T-helper 1 cell treated with Interleukin-12 subunit alpha and Interleukin-12 subunit beta and Interleukin-4 antibody, amounts not matched to agents 30 μg/mL and 1 μg/mL, for 36 hours (primary cell): ENCODE results near the gene SLC35D1.
A peak's percentile ranks its signal among the peaks of the same experiment; 100 is the strongest.
"Not testable (repeated sequence)": the region's sequence is repeated elsewhere in the genome, so short reads cannot be mapped to it uniquely, and the experiment has no call there.

Experiments used
- H3K27ac Mint-ChIP-seq: one replicate; pipeline ENCODE4 v1.8.0; 2021; ENCODE audit warnings: mild to moderate bottlenecking, mixed read lengths
- H3K27me3 Mint-ChIP-seq: one replicate; pipeline ENCODE4 v1.8.0; 2021; ENCODE audit warnings: low read depth, mixed read lengths
- H3K36me3 Mint-ChIP-seq: one replicate; pipeline ENCODE4 v1.8.0; 2021; ENCODE audit warnings: low read depth, mixed read lengths
- H3K4me1 Mint-ChIP-seq: one replicate; pipeline ENCODE4 v1.8.0; 2021; ENCODE audit warnings: low read depth, mixed read lengths
- H3K4me3 Mint-ChIP-seq: one replicate; pipeline ENCODE4 v1.8.0; 2021; ENCODE audit warnings: mild to moderate bottlenecking, moderate library complexity, mixed read lengths
- H3K9me3 Mint-ChIP-seq: one replicate; pipeline ENCODE4 v1.8.0; 2021; ENCODE audit warnings: mixed read lengths

Gene SLC35D1

DNA sequence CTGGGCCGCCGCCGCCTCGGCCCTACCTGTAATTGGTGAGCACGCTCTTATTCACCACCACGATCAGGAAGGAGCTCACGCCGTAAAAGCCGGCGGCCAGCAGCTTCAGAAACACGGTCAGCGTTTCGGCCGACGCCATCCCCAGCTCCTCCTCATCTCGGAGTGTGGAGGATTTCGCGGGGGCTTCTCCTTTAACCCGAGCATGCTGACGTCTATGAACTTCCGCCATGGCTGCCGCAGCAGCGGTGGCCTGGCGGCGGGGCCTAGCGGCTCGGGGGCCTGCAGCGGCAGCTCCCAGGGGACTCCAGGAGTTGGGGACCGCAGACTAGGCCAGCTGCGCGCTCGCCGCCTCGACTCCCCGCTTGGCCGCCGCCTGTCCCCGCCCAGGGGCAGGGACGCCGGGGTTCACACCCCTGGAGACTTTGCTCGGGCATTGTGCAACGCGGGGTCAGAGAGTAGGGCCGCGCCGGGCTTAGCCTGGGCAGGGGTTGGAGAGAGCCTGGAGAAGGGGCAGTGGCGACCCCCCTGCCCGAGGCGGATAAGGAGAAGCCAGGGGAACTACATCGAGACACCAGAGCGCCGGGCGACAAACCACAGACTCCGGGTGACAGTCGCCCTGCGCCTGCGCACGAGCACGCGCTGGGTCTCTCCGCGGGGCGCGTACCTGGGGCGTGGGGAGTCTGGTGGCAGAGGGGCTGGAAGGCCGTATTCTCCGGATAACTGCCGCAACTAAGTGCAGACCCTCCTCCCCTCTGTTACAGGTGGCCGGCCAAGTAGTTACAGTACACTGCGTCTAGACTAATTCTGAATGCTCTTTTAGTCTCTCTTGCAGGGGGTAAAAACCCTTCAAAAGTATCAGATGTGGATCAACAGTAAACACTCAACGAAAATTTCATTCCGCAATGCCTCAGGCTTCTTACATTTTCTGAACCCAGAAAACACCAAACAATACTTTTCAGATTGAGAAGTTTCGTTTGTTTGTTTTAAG lies at the start of gene SLC35D1:
Gene SLC35D1 (minus strand): TSS at position 364 of the 988 bp plus-strand sequence. CDS start 135 bp downstream, at position 229.
- peaks cover 19% of the 10 kb centered on the region for H3K36me3 Mint-ChIP-seq
- H3K27me3 Mint-ChIP-seq, result peaks cover 12% of the 10 kb centered on the region
- no peaks in the 10 kb centered on the region for H3K9me3 Mint-ChIP-seq
- peak within 1 kb of the TSS; percentile 93 for H3K4me3 Mint-ChIP-seq
- H3K27ac Mint-ChIP-seq, result peak within 1 kb of the TSS; percentile 92
- H3K4me1 Mint-ChIP-seq, result peaks cover 32% of the 10 kb centered on the region

DNA sequence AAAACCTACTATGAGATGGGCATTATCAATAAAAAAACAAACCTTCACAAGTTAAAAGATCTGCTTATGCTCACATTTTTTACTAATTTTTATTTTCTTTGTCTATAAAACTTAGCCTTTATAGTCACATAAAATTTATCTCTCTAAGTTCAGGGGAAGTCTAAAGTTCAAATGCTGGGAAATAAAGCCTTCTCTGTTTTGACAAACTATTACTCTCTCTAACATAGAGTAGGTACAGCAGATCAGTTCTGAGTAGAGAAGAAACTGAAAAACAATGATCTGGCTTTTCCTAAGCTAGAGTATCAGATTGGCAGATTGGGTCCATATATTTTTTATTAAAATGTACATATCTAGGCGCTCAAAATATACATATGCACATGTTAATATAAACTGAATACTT lies 49.6 kb upstream of the SLC35D1 start:
- Mint-ChIP-seq H3K27ac (no peak overlapping the region), H3K4me3 (no peak overlapping the region), H3K27me3 (peaks cover 17% of the 10 kb centered on the region), H3K4me1 (no peaks in the 10 kb centered on the region), H3K9me3 (no peaks in the 10 kb centered on the region), H3K36me3 (no peaks in the 10 kb centered on the region)

DNA sequence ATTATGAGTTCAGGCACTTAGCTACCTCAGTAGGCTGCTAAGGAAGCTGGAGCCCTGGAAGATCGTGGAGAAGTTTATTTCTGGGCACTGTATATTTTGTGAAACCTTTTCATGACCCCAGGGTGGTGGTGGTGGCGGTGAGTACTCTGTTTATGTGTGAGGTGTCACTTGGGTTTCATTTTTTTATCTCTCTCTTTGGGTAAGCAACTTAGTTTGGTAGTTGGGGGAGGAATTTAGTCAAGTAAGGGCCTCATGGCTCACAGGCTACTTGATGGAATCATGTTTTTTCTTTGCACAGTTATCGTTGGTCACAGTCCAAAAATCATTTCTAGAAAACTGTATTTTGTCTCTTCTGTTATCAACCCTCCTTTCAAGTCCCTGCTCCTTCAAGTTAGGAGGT lies 46.9 kb upstream of the SLC35D1 start:
- Mint-ChIP-seq H3K4me1 (no peaks in the 10 kb centered on the region), H3K4me3 (no peak overlapping the region), H3K27ac (no peak overlapping the region), H3K36me3 (no peaks in the 10 kb centered on the region), H3K9me3 (no peaks in the 10 kb centered on the region), H3K27me3 (peaks cover 14% of the 10 kb centered on the region)

DNA sequence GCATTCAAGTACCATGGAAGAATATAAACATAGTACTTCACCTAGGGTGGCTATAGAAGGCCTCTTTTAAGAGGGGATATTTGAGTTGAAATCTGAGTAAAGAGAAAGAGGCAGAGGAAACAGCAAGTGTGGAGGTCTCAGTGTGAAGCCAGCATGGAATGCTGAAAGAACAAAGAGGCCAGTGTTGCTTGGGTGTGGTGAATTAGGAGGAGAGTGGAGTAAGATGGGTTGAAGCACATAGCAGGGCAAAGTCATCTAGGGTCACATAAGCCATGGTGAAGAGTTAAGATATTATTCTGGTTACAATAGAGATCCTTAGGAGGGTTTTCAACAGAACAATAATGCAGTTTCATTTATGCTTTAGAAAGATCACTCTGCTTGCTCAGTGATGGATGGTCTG lies 43.4 kb upstream of the SLC35D1 start:
- H3K4me3 Mint-ChIP-seq, result no peak overlapping the region

DNA sequence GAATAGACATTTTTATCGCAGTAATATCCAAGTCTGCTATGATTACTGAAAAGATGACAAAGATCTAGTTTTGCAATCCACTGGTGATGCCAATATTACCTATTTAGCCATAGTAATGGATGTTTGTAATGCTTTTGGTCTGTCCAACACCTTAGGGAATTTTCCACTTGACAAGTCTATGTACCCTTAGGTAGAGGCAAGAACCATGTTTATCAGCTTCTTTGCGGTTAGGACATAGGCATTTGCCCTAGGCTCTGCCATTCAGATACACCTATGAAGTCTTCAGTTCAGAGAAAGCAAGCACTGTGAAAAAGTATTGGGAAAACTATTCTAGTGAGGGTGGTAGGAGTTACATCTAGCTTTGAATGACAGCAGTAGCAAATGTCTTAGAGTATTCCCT lies 40.2 kb upstream of the SLC35D1 start:
- no peak overlapping the region for H3K4me3 Mint-ChIP-seq
- H3K4me1 Mint-ChIP-seq, result no peaks in the 10 kb centered on the region
- no peaks in the 10 kb centered on the region for H3K36me3 Mint-ChIP-seq
- no peak overlapping the region for H3K27ac Mint-ChIP-seq
- H3K9me3 Mint-ChIP-seq, result no peaks in the 10 kb centered on the region
- peaks cover 14% of the 10 kb centered on the region for H3K27me3 Mint-ChIP-seq

More for the DNA sequence above, 43.4 kb upstream of the SLC35D1 start:
- Mint-ChIP-seq H3K9me3 (no peaks in the 10 kb centered on the region), H3K36me3 (no peaks in the 10 kb centered on the region), H3K27me3 (peaks cover 16% of the 10 kb centered on the region), H3K27ac (no peak overlapping the region), H3K4me1 (no peaks in the 10 kb centered on the region)

DNA sequence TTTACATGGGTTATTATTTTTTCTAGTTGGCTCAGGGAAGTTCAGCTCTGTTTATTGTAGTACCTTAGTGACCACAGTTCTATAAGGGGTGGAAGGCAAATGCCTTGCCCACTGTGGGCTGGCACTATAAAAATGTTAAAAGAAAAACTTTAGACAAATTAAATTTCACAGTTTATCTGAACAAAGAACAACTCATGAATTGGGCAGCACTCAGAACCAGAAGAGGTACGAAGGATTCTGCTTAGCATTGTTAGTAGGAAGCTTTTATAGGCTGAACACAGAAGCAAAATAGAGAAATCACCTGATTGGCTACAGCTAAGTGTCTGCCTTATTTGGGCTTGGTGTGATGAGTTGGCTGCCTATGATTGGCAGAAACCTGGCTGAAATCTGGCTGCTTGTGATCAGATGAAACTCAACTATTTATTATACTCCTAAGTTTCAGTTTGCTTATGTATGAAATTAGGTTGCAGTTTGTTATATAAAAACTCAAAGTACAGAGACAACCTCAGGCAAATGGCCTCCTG lies 35.8 kb upstream of the SLC35D1 start:
- H3K9me3 Mint-ChIP-seq, result peaks cover 7% of the 10 kb centered on the region
- H3K4me3 Mint-ChIP-seq, result no peak overlapping the region
- peaks cover 10% of the 10 kb centered on the region for H3K27me3 Mint-ChIP-seq
- H3K36me3 Mint-ChIP-seq, result no peaks in the 10 kb centered on the region
- no peak overlapping the region for H3K27ac Mint-ChIP-seq
- H3K4me1 Mint-ChIP-seq, result no peaks in the 10 kb centered on the region

DNA sequence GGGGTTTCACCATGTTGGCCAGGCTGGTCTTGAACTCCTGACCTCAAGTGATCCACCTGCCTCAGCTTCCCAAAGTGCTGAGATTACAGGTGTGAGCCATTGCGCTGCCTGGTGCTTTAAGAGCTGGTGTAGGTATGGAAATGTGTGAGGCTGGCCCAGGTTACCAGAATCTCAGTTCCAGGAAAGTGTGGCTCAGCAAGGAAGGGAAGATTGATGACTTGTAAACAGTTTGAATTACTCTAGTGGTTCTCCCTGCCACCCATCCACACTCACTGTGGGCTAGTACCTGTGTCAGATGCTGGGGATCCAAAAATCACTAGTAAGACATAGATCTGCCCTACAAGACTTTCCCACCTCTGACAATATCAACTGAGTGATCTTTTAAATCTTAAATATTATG lies 34.5 kb upstream of the SLC35D1 start:
- H3K9me3 Mint-ChIP-seq, result peaks cover 7% of the 10 kb centered on the region
- no peaks in the 10 kb centered on the region for H3K36me3 Mint-ChIP-seq
- no peak overlapping the region for H3K4me3 Mint-ChIP-seq
- no peaks in the 10 kb centered on the region for H3K4me1 Mint-ChIP-seq
- H3K27me3 Mint-ChIP-seq, result peaks cover 10% of the 10 kb centered on the region
- H3K27ac Mint-ChIP-seq, result no peak overlapping the region

DNA sequence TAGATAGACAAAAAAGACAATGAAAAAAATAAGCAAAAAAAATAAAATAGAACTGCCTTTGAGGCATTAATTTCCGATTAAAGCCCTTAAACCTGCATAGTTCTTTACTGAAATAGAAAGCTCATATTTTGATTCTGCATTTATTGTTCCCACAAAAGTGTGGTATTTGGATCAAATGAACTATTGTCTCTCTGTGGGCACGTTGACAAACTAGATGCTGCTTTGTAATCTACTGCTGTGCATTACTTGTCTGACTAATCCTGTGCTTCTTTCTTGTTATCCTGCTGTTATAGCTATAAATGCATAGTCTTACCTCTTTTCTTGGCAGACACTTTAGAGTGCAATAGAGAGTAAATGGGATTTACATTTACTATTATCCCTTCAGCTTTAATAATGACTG lies 31.4 kb upstream of the SLC35D1 start:
- H3K4me3 Mint-ChIP-seq, result no peak overlapping the region
- peaks cover 7% of the 10 kb centered on the region for H3K9me3 Mint-ChIP-seq
- H3K27me3 Mint-ChIP-seq, result no peaks in the 10 kb centered on the region
- no peaks in the 10 kb centered on the region for H3K36me3 Mint-ChIP-seq
- no peak overlapping the region for H3K27ac Mint-ChIP-seq
- no peaks in the 10 kb centered on the region for H3K4me1 Mint-ChIP-seq

DNA sequence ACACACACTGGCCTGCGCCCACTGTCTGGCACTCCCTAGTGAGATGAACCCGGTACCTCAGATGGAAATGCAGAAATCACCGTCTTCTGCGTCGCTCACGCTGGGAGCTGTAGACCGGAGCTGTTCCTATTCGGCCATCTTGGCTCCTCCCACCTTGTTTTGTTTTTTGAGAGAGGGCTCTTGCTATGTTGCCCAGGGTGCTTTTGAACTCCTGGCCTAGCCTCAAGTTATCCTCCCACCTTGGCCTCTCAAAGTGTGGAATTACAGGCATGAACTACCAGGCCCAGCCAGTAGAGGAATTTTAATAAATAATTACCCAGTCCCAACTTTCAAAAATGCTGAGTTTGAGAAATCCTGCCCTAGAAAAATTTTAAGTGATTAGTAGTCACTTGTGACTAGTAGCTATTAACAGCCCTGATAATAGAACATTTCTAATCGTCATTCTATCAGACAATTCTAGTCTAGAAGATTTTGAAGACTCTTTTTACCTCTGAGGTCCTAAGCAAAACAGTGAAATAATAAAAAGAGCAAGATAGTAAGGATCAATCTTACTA lies 30.9 kb upstream of the SLC35D1 start:
- Mint-ChIP-seq H3K4me3 (no peak overlapping the region), H3K27me3 (no peaks in the 10 kb centered on the region), H3K36me3 (no peaks in the 10 kb centered on the region), H3K9me3 (peaks cover 7% of the 10 kb centered on the region), H3K27ac (no peak overlapping the region), H3K4me1 (no peaks in the 10 kb centered on the region)

DNA sequence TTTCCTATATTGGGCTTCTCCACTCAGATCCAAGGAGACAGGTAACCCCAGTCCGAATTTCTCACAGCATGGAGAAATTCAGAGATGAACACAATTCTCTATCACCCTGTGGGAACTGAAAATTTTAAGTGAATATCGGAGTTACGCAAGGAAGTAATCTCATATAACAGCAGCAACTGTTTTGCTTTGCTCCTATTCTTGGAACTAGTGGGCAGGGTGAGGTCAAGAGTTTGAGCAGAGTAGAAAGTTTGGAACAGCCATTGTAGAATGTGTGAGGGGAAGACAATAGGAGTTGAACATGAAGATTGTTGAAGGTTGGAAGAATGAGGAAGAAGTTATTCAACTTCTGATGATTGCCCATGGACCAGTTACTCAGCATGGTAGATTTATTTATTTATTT lies 24.3 kb upstream of the SLC35D1 start:
- Mint-ChIP-seq H3K36me3 (no peaks in the 10 kb centered on the region), H3K27ac (no peak overlapping the region), H3K4me3 (no peak overlapping the region), H3K9me3 (no peaks in the 10 kb centered on the region), H3K27me3 (no peaks in the 10 kb centered on the region), H3K4me1 (no peaks in the 10 kb centered on the region)

DNA sequence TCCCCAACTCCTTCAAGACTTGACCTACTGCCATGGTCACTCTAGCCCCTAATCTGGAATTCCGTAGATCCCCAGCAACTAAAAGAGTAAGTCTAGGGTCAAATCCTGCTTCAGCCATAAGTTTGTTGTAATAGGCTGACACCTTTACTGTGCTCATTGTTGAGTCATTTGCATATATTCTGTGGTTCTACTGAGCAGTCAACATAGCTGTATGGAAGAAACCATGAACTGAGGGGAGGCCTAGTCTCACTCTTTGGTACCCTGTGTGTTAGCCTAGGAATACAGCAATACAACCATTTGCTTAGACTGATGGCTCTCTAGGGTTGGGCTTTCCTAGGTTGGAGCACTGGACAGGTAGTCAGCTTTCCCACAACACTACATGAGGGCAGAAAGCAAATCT lies 23.6 kb upstream of the SLC35D1 start:
- Mint-ChIP-seq H3K27me3 (peaks cover 4% of the 10 kb centered on the region), H3K4me1 (no peaks in the 10 kb centered on the region), H3K27ac (no peak overlapping the region), H3K9me3 (peaks cover 5% of the 10 kb centered on the region), H3K4me3 (no peak overlapping the region), H3K36me3 (peaks cover 3% of the 10 kb centered on the region)

DNA sequence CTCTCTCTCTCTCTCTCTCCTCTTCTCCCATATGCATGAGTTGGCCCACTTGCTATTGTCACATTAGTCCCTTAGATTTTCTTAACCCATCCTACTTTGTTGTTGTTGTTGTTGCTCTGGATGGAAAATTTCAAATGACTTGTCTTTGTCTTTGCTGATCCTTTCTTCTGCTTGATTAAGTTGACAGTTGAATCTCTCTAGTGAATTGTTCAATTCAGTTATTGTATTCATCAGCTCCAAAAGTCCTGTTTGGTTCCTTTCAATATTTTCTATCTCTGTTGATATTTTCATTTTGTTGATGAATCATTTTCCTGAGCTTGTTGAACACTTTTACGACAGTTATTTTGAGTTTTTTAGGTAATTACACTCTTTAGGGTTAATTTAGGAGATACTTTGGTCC lies 18.8 kb upstream of the SLC35D1 start:
- Mint-ChIP-seq H3K36me3 (peaks cover 7% of the 10 kb centered on the region), H3K27ac (no peak overlapping the region), H3K27me3 (peaks cover 15% of the 10 kb centered on the region), H3K9me3 (peaks cover 32% of the 10 kb centered on the region), H3K4me1 (no peaks in the 10 kb centered on the region), H3K4me3 (no peak overlapping the region)

DNA sequence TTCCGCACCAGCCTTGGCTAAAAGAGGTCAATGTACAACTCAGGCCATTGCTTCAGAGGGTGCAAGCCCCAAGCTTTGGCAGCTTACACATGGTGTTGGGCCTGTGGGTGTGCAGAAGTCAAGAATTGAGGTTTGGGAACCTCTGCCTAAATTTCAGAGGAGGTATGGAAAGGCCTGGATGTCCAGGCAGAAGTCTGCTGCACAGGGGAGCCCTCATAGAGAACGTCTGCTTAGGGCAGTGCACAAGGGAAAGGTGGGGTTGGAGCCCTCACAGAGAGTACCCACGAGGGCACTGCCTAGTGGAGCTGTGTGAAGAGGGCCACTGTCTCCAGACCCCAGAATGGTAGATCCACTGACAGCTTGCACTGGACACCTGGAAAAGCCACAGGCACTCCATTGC lies 13.7 kb upstream of the SLC35D1 start:
- not testable (repeated sequence) for H3K36me3 Mint-ChIP-seq, H3K4me1 Mint-ChIP-seq, H3K27ac Mint-ChIP-seq, H3K4me3 Mint-ChIP-seq
- Mint-ChIP-seq H3K9me3 (peaks cover 40% of the 10 kb centered on the region), H3K27me3 (peaks cover 31% of the 10 kb centered on the region)

DNA sequence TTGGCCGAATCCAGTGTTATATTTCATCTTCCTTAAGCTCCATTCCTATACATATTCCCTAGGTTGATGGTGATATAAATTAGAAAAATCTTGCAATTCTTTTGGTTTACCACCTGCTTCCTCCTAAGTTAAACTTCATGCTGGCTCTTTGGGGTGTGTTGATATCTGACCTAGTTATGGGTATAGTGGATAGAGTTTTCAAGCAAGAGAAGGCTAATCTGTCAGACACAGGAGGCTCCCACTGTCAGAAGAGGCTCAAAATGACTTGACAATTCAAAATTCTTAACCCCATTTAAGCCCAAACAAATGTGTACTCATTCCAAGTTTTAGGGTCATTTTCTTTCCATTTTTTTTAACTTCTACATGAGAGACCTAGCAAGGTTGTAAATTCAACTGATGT lies 8.5 kb upstream of the SLC35D1 start:
- peaks cover 9% of the 10 kb centered on the region for H3K9me3 Mint-ChIP-seq
- no peak overlapping the region for H3K4me3 Mint-ChIP-seq
- H3K27me3 Mint-ChIP-seq, result peaks cover 28% of the 10 kb centered on the region
- H3K27ac Mint-ChIP-seq, result no peak overlapping the region
- H3K4me1 Mint-ChIP-seq, result no peaks in the 10 kb centered on the region
- no peaks in the 10 kb centered on the region for H3K36me3 Mint-ChIP-seq

DNA sequence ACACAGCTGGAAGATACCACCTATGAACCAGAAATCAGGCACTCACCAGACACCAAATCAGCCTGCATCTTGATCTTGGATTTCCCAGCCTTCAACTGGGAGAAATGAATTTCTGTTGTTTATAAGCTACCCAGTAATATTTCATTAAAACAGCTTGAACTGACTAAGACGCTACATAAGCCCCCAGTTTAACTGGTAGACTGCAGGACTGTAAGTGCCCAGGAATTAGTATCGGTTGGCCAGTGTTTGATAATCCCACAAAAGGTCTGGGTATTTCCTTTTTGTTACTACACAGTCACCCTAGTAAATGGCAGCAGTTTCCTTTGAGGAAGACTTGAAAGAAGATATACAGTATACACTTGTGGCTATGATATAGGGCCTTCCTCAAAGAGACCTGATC lies 7.3 kb upstream of the SLC35D1 start:
- Mint-ChIP-seq H3K36me3 (no peaks in the 10 kb centered on the region), H3K27me3 (peaks cover 23% of the 10 kb centered on the region), H3K9me3 (no peaks in the 10 kb centered on the region), H3K27ac (no peak overlapping the region), H3K4me3 (no peak overlapping the region), H3K4me1 (no peaks in the 10 kb centered on the region)
